Body of pancreas (tissue), 4 donors: Measurements from ENCODE around the gene ZNF581.

ENCODE experiments used
- CTCF ChIP-seq, 7 experiments: fragments of 450-650 bp in 4 of 7; fragments of 200-600 bp in 3 of 7; sonication (generic) in 3 of 7; IDR thresholded peaks; one replicate each; pipeline ENCODE4 v1.5.1; 2016 to 2019; ENCODE audit warnings: antibody characterized with exemption in 7 of 7
- POLR2A ChIP-seq, 3 donors: fragments of 450-650 bp; IDR thresholded peaks; one replicate each; pipeline ENCODE4 v1.6.1; 2016; ENCODE audit warnings: antibody characterized with exemption in 3 of 3, mild to moderate bottlenecking in 2 of 3

DNA sequence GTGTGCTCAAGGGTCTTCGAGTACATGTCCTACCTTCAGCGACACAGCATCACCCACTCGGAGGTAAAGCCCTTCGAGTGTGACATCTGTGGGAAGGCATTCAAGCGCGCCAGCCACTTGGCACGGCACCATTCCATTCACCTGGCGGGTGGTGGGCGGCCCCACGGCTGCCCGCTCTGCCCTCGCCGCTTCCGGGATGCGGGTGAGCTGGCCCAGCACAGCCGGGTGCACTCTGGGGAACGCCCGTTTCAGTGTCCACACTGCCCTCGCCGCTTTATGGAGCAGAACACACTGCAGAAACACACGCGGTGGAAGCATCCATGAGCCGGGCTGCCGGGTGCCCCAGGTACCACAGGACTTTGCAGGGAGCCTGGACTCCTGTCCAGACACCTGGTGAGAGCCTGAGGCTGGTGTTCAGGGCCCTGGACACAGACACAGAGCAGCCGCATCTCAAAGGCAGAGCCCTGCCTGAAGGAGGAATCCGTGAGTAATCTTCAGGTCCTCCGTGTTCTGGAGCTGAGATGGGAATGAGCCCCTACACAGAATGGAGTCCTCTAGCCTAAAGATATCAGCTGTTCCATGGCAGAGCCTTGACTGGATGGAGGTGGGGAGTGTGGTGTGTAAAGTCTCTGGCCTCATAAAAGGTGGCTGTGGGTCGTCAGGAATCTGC lies 1.5 kb downstream of the ZNF581 start:
- TF ChIP-seq CTCF (IDR thresholded peaks at IDR 0.05) (no peak), POLR2A (IDR thresholded peaks at IDR 0.05) (no peak)
